ENCODE measurements around the gene ADAMTSL1. TPM values are rescaled to one million over a fixed set of nuclear protein-coding genes. Genes with fewer than 3 reads are reported as not detected.

The ADAMTSL1 gene
- total RNA-seq, 2 experiments from 2014 or later: not detected

DNA sequence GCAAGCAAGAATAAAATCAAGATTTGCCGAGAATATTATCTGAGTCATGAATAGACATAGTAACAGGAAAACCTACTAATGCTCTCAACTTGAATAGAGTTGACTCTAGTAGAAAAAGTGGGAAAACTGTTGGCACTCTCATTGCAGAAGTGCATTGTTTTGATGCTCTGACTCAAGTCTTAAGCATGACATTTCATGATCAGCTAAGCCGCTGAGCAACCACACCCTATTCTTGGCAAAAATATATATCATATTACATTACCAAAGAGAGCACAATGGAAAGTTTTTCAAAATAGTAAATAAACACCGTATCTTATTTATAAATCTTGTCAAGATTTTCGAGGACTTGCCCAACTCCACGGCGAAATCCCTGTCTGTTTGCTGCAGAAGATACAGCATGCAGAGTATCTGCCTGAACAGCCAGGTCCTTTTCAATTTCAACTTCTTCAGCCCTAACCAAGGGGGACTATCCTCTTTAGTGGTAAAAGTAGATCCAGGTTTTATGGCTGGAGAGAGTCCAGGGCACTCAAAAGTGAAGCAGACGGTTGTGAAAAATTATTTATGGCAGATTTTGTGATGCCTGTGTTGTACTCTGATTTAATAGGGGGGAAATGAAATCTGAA, 13.9 kb upstream of the ADAMTSL1 start:
- DNase-seq (ENCODE audit: low spot score): no peak
- CTCF ChIA-PET (ENCODE audit: unreplicated experiment): no interaction called here
- H3K4me2 ChIP-seq (ENCODE audit: low read length): no peak overlapping the region

DNA sequence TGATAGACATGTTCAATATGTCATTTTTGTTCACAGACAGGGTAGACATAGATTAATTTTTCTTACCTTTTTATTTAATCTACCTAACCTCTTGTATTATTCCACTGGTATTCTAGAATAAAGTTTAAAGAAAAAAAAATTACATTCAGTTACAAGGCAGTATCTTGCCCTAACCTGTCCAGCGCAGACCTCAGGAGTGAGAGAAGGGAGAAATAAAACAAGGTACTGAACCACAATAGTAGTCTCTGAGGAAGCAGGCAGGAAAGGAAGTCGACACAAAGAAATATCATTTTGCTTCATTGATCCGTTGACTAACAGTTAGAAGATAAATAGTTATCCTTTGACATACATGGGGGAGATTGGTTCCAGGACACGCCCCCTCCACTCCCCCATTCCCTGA, 12.5 kb upstream of the ADAMTSL1 start:
- H3K9me2 ChIP-seq (ENCODE audit: insufficient read depth, low read length): no peaks in the 10 kb centered on the region
- DNase-seq (ENCODE audit: low spot score): no peak
- CTCF ChIA-PET (ENCODE audit: unreplicated experiment): no interaction called here
- H3K36me3 ChIP-seq (ENCODE audit: insufficient read depth, low read length): no peaks in the 10 kb centered on the region
- BruUV-seq (replicated peaks): no TSS peak
- intact Hi-C loops (cut with micrococcal nuclease; ENCODE audit: unreplicated experiment): no loop called here
- no peak for TF ChIP-seq EZH2phosphoT487 (IDR thresholded peaks at IDR 0.05; ENCODE audit: borderline replicate concordance, low read depth, low read length)
- TF ChIP-seq, protein P1, sequence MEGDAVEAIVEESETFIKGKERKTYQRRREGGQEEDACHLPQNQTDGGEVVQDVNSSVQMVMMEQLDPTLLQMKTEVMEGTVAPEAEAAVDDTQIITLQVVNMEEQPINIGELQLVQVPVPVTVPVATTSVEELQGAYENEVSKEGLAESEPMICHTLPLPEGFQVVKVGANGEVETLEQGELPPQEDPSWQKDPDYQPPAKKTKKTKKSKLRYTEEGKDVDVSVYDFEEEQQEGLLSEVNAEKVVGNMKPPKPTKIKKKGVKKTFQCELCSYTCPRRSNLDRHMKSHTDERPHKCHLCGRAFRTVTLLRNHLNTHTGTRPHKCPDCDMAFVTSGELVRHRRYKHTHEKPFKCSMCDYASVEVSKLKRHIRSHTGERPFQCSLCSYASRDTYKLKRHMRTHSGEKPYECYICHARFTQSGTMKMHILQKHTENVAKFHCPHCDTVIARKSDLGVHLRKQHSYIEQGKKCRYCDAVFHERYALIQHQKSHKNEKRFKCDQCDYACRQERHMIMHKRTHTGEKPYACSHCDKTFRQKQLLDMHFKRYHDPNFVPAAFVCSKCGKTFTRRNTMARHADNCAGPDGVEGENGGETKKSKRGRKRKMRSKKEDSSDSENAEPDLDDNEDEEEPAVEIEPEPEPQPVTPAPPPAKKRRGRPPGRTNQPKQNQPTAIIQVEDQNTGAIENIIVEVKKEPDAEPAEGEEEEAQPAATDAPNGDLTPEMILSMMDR (conservative IDR thresholded peaks at IDR 0.05; ENCODE audit: low read length): no peak
- H3K4me1 ChIP-seq (ENCODE audit: insufficient read depth, low read length, poor library complexity, severe bottlenecking): no peaks in the 10 kb centered on the region
- no peaks in the 10 kb centered on the region for H3K79me2 ChIP-seq (ENCODE audit: insufficient read depth, low read depth, low read length)
- no peak overlapping the region for H3K4me2 ChIP-seq (ENCODE audit: low read length)
- H3K4me3 ChIP-seq (ENCODE audit: low read depth, low read length, poor library complexity, severe bottlenecking): no peak overlapping the region
- no peaks in the 10 kb centered on the region for H4K20me1 ChIP-seq (ENCODE audit: insufficient read depth, low read length)
- POLR2A ChIA-PET: no interaction called here
- no peak overlapping the region for H3K27ac ChIP-seq (ENCODE audit: low read depth, low read length, poor library complexity, severe bottlenecking)
- no peak overlapping the region for H2AFZ ChIP-seq (ENCODE audit: low read length)
- H3K9me3 ChIP-seq (ENCODE audit: low read length): no peaks in the 10 kb centered on the region

More for the DNA sequence above, 13.9 kb upstream of the ADAMTSL1 start:
- no peak for TF ChIP-seq EZH2phosphoT487 (IDR thresholded peaks at IDR 0.05; ENCODE audit: borderline replicate concordance, low read depth, low read length)
- TF ChIP-seq, protein P1 (conservative IDR thresholded peaks at IDR 0.05; ENCODE audit: low read length): no peak
- no peaks in the 10 kb centered on the region for H3K36me3 ChIP-seq (ENCODE audit: insufficient read depth, low read length)
- H3K9me2 ChIP-seq (ENCODE audit: insufficient read depth, low read length): no peaks in the 10 kb centered on the region
- no peaks in the 10 kb centered on the region for H3K4me1 ChIP-seq (ENCODE audit: insufficient read depth, low read length, poor library complexity, severe bottlenecking)
- H3K4me3 ChIP-seq (ENCODE audit: low read depth, low read length, poor library complexity, severe bottlenecking): no peak overlapping the region
- no peaks in the 10 kb centered on the region for H4K20me1 ChIP-seq (ENCODE audit: insufficient read depth, low read length)
- no peaks in the 10 kb centered on the region for H3K79me2 ChIP-seq (ENCODE audit: insufficient read depth, low read depth, low read length)
- H2AFZ ChIP-seq (ENCODE audit: low read length): no peak overlapping the region
- no peaks in the 10 kb centered on the region for H3K9me3 ChIP-seq (ENCODE audit: low read length)
- POLR2A ChIA-PET: no interaction called here
- intact Hi-C loops (cut with micrococcal nuclease; ENCODE audit: unreplicated experiment): no loop called here
- no TSS peak for BruUV-seq (replicated peaks)
- H3K27ac ChIP-seq (ENCODE audit: low read depth, low read length, poor library complexity, severe bottlenecking): no peak overlapping the region

DNA sequence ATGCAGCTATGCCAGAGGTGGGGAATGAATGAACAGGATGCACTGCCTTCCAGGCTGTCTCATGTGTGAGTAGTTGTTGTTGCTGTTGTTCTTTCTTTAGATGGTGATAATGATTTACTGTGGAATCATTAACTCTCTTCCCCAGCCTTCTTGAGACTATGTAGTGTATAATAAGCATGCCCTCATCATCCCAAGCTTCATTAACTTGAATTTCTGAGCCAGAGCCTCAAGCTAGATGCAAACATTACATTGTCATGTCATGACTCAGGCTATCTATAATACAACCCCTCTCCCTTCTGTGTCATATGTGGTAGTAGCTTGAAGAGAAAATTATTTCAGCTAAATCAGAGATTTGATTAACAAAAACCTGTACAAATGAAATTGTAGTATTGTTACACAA, 10.0 kb upstream of the ADAMTSL1 start:
- no peak overlapping the region for H2AFZ ChIP-seq (ENCODE audit: low read length)
- H3K36me3 ChIP-seq (ENCODE audit: insufficient read depth, low read length): no peaks in the 10 kb centered on the region
- CTCF ChIA-PET (ENCODE audit: unreplicated experiment): interaction anchor here (0.9 kb wide), 1 partner anchor 20 kb away, joined by 3 read pairs; no protein-coding TSS in a partner anchor
- no peak for DNase-seq (ENCODE audit: low spot score)
- intact Hi-C loops (cut with micrococcal nuclease; ENCODE audit: unreplicated experiment): no loop called here
- no peaks in the 10 kb centered on the region for H3K9me3 ChIP-seq (ENCODE audit: low read length)
- POLR2A ChIA-PET: no interaction called here
- BruUV-seq (replicated peaks): no TSS peak
- H3K9me2 ChIP-seq (ENCODE audit: insufficient read depth, low read length): no peaks in the 10 kb centered on the region
- no peak for TF ChIP-seq EZH2phosphoT487 (IDR thresholded peaks at IDR 0.05; ENCODE audit: borderline replicate concordance, low read depth, low read length)
- no peak overlapping the region for H3K4me3 ChIP-seq (ENCODE audit: low read depth, low read length, poor library complexity, severe bottlenecking)
- H3K27ac ChIP-seq (ENCODE audit: low read depth, low read length, poor library complexity, severe bottlenecking): no peak overlapping the region
- no peaks in the 10 kb centered on the region for H3K79me2 ChIP-seq (ENCODE audit: insufficient read depth, low read depth, low read length)
- H3K4me1 ChIP-seq (ENCODE audit: insufficient read depth, low read length, poor library complexity, severe bottlenecking): no peaks in the 10 kb centered on the region
- no peaks in the 10 kb centered on the region for H4K20me1 ChIP-seq (ENCODE audit: insufficient read depth, low read length)
- H3K4me2 ChIP-seq (ENCODE audit: low read length): no peak overlapping the region
